KMS-11 (cell line): ENCODE measurements around the gene RNFT2.

Source experiments
- H2AFZ ChIP-seq: fragments of 200-600 bp; sonication (generic); 2 replicates; pipeline ENCODE4 v1.6.1; 2016; ENCODE audit warnings: antibody characterized with exemption, mixed run types, low read depth
- H3K27ac ChIP-seq: fragments of 200-600 bp; sonication (generic); 2 replicates; pipeline ENCODE4 v1.6.1; 2016; ENCODE audit warnings: mild to moderate bottlenecking, mixed run types
- H3K27me3 ChIP-seq: fragments of 200-600 bp; sonication (generic); 2 replicates; pipeline ENCODE4 v1.6.1; 2017; ENCODE audit warnings: mild to moderate bottlenecking, low read depth, mixed run types, moderate library complexity; ENCODE audit not compliant: insufficient read depth
- H3K36me3 ChIP-seq: fragments of 200-600 bp; sonication (generic); 2 replicates; pipeline ENCODE4 v1.6.1; 2017; ENCODE audit warnings: mild to moderate bottlenecking, mixed run types; ENCODE audit not compliant: insufficient read depth
- H3K4me1 ChIP-seq: fragments of 200-600 bp; sonication (generic); 2 replicates; pipeline ENCODE4 v1.6.1; 2016; ENCODE audit warnings: mild to moderate bottlenecking, low read depth, mixed run types; ENCODE audit not compliant: poor library complexity, severe bottlenecking
- H3K4me2 ChIP-seq: fragments of 200-600 bp; sonication (generic); 2 replicates; pipeline ENCODE4 v1.7.0; 2016; ENCODE audit warnings: mild to moderate bottlenecking, mixed run types
- H3K4me3 ChIP-seq: fragments of 200-600 bp; sonication (generic); IDR thresholded peaks from 2 replicates; pipeline ENCODE4 v1.6.1; 2017; ENCODE audit warnings: low read depth, low read length, mixed read lengths; ENCODE audit not compliant: insufficient read depth
- H3K79me2 ChIP-seq: fragments of 200-600 bp; sonication (generic); 2 replicates; pipeline ENCODE4 v1.6.1; 2016; ENCODE audit warnings: low read depth, mixed run types; ENCODE audit not compliant: insufficient read depth
- H3K9ac ChIP-seq: fragments of 200-600 bp; sonication (generic); 2 replicates; pipeline ENCODE4 v1.6.1; 2016; ENCODE audit warnings: mild to moderate bottlenecking, mixed run types
- H4K20me1 ChIP-seq: fragments of 200-600 bp; sonication (generic); 2 replicates; pipeline ENCODE4 v1.6.1; 2016; ENCODE audit warnings: mild to moderate bottlenecking, mixed run types; ENCODE audit not compliant: insufficient read depth
- CTCF ChIP-seq: fragments of 200-600 bp; sonication (generic); conservative IDR thresholded peaks from 2 replicates; pipeline ENCODE4 v1.6.1; 2017; ENCODE audit warnings: low read depth, mild to moderate bottlenecking, antibody characterized with exemption, low read length, moderate library complexity, mixed read lengths

RNFT2 gene

GRCh38 chr12:116864371-116865160, 126.5 kb downstream of the RNFT2 start:
- H3K36me3 ChIP-seq: no peaks in the 10 kb centered on the region
- no peaks in the 10 kb centered on the region for H3K79me2 ChIP-seq
- H3K4me3 ChIP-seq: no peak overlapping the region
- no peaks in the 10 kb centered on the region for H3K27me3 ChIP-seq
- no peak for TF ChIP-seq CTCF
- H3K27ac ChIP-seq: no peak overlapping the region
- no peak overlapping the region for H3K9ac ChIP-seq
- no peak overlapping the region for H2AFZ ChIP-seq
- H3K4me2 ChIP-seq: no peak overlapping the region
- H4K20me1 ChIP-seq: no peaks in the 10 kb centered on the region
- H3K4me1 ChIP-seq: no peaks in the 10 kb centered on the region

- H3K4me3 ChIP-seq: no peak overlapping the region
- H3K4me1 ChIP-seq: no peaks in the 10 kb centered on the region
- H4K20me1 ChIP-seq: no peaks in the 10 kb centered on the region
- H3K4me2 ChIP-seq: no peak overlapping the region
- H2AFZ ChIP-seq: no peak overlapping the region
- no peaks in the 10 kb centered on the region for H3K27me3 ChIP-seq
- no peak overlapping the region for H3K27ac ChIP-seq
- no peaks in the 10 kb centered on the region for H3K36me3 ChIP-seq
- no peaks in the 10 kb centered on the region for H3K79me2 ChIP-seq
- no peak for TF ChIP-seq CTCF
- no peak overlapping the region for H3K9ac ChIP-seq
Measured at GRCh38 chr12:116867523-116867922, 129.4 kb downstream of the RNFT2 start.

GRCh38 chr12:116870306-116870705, 132.2 kb downstream of the RNFT2 start:
- H4K20me1 ChIP-seq: no peaks in the 10 kb centered on the region
- H2AFZ ChIP-seq: no peak overlapping the region
- TF ChIP-seq CTCF: no peak
- no peaks in the 10 kb centered on the region for H3K79me2 ChIP-seq
- H3K4me1 ChIP-seq: no peaks in the 10 kb centered on the region
- no peak overlapping the region for H3K27ac ChIP-seq
- H3K27me3 ChIP-seq: no peaks in the 10 kb centered on the region
- no peaks in the 10 kb centered on the region for H3K36me3 ChIP-seq
- no peak overlapping the region for H3K4me2 ChIP-seq
- H3K4me3 ChIP-seq: no peak overlapping the region
- no peak overlapping the region for H3K9ac ChIP-seq

- no peak overlapping the region for H3K27ac ChIP-seq
- H4K20me1 ChIP-seq: no peaks in the 10 kb centered on the region
- no peak overlapping the region for H3K4me2 ChIP-seq
- no peaks in the 10 kb centered on the region for H3K36me3 ChIP-seq
- no peak overlapping the region for H3K4me3 ChIP-seq
- no peaks in the 10 kb centered on the region for H3K4me1 ChIP-seq
- no peak for TF ChIP-seq CTCF
- H3K27me3 ChIP-seq: peaks cover 4% of the 10 kb centered on the region; the same call in 1 of the 2 replicates
- H2AFZ ChIP-seq: no peak overlapping the region
- H3K9ac ChIP-seq: no peak overlapping the region
- no peaks in the 10 kb centered on the region for H3K79me2 ChIP-seq
Measured at GRCh38 chr12:116874324-116874995, 136.3 kb downstream of the RNFT2 start.
